HG02885 (cell line): ENCODE measurements around the gene FBXO47.
"Not testable (repeated sequence)": the region's sequence is repeated elsewhere in the genome, so short reads cannot be mapped to it uniquely, and the experiment has no call there.

Source experiments
- ATAC-seq: cut with Tn5 transposase; IDR thresholded peaks from one replicate; pipeline ENCODE4 v1.9.1; 2021; ENCODE audit warnings: mild to moderate bottlenecking; ENCODE audit not compliant: unreplicated experiment, poor library complexity

The FBXO47 gene

DNA sequence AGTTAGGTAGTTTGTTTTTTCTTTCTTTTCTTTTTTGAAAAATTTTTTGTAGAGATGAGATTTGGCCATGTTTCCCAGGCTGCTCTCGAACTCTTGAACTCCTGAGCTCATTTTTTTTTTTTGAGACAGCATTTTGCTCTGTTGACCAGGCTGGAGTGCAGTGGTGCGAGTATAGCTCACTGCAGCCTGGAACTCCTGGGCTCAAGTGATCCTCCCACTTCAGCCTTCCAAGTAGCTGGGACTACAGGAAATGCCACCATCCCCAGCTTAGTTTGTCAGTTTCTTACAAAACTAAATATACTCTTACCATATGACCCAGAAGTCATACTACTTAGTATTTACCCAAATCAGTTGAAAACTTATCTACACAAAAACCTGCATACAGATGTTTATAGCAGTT lies 14.4 kb upstream of the FBXO47 start:
- no peak for ATAC-seq

DNA sequence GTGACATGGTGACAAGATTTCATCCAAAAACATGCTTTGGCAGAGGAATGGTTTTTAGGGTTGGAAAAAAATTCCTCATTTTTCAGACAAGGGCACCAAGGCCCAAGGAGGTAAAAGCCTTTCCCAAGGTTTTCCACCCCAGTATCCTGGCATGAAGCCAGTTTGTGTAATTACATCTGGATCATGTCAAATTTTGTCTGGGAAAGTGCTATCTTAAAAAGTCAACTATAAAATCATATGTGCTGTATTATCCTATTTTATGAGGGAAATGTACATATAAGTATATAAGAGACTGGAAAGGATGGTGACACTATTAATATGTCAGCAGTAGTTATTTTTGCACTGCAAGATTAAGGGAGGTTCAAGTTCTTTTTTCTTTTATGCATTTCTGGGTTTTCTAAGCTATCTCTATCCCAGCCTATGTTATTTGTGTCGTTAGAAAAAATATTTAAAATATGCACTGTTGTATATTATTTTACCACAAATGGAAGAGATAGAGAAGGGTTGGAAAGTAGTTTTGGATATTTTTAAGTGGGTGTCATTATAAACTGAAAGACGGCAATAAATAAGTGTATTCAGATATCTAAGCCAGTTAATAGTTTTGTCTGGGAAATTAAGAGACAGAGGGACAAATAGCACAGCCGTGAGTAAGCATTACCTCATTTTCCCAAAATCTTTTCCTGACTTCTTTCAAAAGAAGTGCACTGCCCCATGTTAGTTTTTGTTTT lies 13.5 kb upstream of the FBXO47 start:
- ATAC-seq, result no peak

DNA sequence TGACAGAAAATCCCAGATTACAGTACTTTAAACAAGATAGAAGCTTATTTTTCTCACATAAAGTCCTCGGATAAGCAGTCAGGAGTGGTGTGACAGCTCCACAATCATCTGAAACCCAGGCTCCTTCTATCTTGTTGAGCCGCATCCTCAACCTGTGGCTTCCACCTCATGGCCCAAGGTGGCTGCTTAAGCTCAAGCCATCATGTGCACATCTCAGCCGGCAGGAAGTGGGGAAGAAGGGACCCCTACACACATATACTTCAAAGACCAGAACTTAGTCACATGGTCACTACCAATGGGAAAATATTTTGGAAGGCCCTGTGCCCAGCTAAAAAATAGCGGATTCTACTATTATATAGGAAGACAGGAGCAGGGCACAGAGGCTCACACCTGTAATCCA lies 11.0 kb upstream of the FBXO47 start:
- no peak for ATAC-seq

DNA sequence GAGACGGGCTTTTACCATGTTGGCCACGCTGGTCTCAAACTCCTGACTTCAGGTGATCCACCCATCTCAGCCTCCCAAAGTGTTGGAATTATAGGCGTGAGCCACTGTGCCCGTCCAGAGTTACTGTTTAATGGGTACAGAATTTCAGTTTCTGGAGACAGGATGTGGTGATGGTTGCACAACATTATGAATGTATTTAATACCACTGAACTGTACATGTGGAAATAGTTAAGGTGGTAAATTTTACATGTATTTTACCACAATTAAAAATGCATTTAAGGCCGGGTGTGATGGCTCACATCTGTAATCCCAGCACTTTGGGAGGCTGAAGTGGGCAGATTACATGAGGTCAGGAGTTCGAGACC lies 9.0 kb upstream of the FBXO47 start:
- not testable (repeated sequence) for ATAC-seq

- ATAC-seq, result no peak
Observed at GRCh38 chr17:38970804-38971203, 3.6 kb upstream of the FBXO47 start.

DNA sequence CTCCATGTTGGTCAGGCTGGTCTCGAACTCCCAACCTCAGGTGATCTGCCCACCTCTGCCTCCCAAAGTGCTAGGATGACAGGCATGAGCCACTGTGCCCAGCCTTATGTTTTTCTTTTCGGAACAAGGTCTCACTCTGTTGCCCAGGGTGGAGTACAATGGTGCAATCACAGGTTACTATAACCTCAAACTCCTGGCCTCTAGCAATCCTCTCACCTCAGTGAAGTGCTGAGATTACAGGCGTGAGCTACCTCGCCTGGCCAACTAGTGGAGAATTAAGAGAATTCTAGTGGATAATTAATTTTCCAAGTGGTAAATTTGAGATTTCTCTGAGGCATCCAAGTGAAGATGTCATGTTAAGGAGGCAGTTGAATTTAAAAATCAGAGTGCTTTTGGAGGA lies 2.9 kb upstream of the FBXO47 start:
- ATAC-seq, result no peak

GRCh38 chr17:38969281-38969680 lies 2.1 kb upstream of the FBXO47 start:
- ATAC-seq, result no peak

GRCh38 chr17:38961413-38961812 lies 5.8 kb downstream of the FBXO47 start:
- no peak for ATAC-seq

DNA sequence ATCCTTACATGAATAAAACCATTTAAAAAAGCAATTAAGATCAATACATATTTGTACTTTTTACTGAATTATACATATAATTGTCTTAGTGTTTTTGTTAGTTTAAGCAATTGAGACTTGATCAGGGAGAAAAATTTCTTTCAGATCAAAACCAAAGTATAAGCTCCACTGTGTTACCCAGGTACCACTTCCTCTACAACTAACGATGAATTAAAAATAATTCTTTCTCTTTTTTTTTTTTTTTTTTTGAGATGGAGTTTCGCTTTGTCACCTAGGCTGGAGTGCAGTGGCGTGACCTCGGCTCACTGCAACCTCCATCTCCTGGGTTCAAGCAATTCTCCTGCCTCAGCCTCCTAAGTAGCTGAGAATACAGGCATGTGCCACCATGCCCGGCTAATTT lies 6.8 kb downstream of the FBXO47 start:
- ATAC-seq, result no peak

- no peak for ATAC-seq
Observed at GRCh38 chr17:38959508-38959907, 7.7 kb downstream of the FBXO47 start.

DNA sequence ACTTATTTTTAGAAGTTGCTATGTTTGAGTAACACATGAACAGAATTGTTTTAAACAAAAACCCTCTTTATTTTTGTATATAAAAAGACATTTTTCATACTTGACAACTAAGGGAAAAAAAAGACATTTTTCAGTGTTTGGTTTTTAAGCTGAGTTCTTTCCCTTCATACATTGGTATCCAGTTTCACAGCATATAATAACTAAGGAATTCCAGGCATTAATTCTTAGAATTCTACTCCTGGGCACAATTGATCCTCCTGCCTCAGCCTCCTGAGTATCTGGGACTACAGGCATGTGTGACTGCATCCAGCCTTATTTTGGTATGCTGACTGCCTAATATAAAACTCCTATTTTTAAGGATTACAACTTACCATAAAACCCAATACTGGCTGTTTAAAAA lies 8.4 kb downstream of the FBXO47 start:
- no peak for ATAC-seq

GRCh38 chr17:38958326-38958725 lies 8.9 kb downstream of the FBXO47 start:
- ATAC-seq, result no peak

DNA sequence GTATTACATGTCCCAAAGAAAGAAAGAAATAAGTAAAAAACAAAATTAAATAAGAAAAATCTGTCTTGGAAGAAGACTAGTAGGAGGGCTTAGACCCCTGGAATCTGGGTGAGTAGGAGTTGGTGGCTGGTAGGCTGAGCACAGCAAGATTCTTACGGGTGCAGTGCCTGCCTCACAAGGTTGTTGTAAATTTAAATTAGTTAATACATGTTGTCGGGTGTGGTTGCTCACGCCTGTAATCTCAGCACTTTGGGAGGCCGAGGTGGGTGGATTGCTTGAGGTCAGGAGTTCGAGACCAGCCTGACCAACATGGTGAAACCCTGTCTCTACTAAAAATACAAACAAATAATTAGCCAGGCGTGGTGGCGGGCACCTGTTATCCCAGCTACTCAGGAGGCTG lies 13.4 kb downstream of the FBXO47 start:
- not testable (repeated sequence) for ATAC-seq

GRCh38 chr17:38947189-38947588 lies 20.0 kb downstream of the FBXO47 start:
- ATAC-seq, result no peak

DNA sequence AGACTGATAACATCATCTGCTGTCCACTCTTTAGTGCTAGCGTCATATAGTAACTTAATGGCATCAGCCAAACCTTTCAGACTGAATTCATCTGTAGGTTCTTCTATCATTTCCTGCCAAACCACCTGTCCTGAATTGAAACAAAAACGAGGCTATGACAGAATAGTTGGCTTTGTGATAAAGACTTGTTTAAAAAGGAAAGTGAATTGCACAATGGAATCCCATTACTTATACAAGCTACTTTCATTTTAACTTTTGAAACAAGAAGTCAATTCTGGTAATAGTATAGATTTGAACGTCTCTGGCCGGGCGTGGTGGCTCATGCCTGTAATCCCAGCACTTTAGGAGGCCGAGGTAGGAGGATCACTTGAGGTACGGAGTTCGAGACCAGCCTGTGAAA lies 23.6 kb downstream of the FBXO47 start:
- no peak for ATAC-seq

DNA sequence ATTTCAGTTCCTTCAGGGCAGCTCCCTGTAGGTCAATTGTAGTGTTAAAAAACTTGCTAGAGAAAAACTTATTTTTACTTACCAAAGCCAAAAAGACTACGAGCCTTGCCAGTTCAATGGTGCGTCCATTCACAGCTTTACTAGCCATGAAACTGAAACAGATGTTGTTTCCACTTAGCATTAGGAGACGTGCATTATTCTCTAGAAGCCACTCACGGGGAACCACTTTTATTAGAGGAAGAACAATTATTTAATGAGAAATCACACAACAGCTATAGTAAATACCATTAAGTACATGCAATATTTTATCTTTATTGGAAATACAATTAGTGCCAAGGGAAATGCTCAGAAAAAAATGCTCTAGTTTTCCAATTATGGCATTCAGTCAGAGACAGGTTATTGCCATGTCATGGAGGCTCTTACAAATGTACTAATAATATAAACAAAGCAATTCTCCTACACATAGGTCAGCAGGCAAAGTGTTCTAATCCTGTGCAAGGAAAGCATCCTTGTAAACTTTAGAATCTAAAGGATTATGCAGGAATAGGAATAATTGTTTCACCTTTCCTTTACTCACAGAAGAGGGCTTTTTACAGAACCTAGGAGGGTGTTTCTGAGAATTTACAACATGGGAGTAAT lies 24.4 kb downstream of the FBXO47 start:
- no peak for ATAC-seq

DNA sequence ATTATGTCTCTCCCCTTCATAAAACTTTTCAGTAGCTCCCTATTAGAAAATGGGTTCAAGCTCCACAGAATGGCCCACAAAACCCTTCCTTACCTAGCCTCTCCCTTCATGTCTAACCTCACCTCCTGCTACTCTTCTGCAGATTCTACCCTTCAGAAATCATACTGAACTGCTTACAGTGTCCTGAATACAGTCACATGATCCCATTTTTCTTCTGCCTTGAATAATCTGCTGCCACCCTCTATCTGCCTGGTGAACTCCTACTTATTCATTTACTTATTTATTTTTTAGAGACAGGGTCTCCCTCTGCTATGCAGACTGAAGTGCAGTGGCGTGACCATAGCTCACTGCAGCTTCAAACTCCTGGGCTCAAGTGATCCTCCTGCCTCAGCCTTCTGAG lies 26.8 kb downstream of the FBXO47 start:
- ATAC-seq, result no peak

DNA sequence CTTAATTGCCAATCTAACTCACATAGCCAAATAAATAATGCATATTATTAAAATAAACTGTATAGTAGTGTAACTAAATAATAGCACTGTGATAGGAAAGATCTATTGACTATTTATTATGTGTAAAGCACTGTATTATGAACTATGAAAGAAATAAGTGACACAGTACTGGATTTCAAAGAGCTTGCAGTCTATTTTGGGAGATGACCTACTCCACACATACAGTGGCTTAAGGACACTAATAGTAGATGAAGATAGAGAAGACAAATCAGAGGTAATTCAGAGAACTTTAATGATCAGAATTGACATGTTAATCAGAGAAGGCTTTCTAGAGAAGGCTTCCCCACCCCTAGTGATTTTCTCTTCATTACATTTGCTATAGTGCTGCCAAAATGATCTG lies 27.2 kb downstream of the FBXO47 start:
- no peak for ATAC-seq

DNA sequence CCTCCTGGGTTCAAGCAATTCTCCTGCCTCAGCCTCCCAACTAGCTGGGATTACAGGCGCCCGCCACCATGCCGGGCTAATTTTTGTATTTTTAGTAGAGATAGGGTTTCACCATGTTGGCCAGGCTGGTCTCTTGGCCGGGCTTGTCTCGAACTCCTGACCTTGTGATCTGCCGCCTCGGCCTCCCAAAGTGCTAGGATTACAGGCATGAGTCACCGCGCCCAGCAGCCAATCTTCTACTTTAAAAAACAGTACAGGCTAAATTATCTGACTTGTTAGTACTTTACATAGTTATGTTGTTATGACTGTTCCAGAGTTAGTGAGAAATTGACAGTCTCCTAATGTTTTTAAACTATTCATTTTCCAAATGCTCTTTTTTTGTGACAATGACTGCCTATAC lies 33.2 kb downstream of the FBXO47 start:
- ATAC-seq, result not testable (repeated sequence)

DNA sequence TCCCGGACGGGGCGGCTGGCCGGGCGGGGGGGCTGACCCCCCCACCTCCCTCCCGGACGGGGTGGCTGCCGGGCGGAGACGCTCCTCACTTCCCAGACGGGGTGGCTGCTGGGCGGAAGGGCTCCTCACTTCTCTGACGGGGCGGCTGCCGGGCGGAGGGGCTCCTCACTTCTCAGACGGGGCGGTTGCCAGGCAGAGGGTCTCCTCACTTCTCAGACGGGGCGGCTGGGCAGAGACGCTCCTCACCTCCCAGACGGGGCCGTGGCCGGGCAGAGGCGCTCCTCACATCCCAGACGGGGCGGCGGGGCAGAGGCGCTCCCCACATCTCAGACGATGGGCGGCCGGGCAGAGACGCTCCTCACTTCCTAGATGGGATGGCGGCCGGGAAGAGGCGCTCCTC lies 36.4 kb downstream of the FBXO47 start:
- ATAC-seq, result not testable (repeated sequence)

DNA sequence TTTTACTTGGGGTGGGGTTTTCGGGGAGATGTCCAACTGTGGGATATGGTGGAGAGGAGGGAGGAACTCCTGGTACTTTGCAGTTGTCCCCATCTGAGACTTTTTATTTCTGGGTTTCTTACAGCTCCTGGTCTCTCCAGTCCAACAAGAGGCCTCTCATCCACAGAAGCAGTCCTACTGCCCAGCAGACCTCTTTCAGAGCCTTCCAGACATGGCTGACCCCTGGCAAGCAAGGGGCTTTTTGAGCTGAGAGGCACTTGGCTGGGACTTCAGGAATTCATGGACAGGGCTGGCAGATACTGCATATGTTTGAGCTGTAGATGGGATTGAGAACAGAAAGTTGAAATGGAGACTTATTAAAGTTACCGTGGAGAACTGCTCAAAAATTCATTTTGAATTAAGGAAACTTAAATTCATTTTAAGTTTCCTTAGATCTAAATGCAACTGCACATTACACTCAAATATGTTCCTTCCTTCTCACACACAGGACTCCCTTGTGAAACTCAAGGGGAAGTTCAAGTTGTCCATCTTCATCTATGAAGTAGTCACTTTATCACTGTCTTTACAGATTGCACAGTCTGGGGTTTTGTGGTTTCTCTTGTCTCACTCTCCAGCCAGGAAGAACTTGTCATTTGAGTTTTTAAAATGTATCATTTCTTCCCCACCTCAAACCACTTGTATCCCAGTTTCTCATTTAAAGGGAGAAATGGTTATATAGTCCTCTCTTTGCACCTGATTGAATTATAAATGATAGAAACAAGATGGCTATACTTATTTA lies 40.7 kb downstream of the FBXO47 start:
- no peak for ATAC-seq
